OCI-LY7 (cell line): ENCODE measurements around the gene ANKRD49.

Experiments used
- EZH2phosphoT487 ChIP-seq: fragments of 200-600 bp; sonication (generic); IDR thresholded peaks from 2 replicates; pipeline ENCODE4 v1.6.1; 2018; ENCODE audit warnings: low read depth, borderline replicate concordance, mild to moderate bottlenecking, mixed run types, antibody characterized with exemption, low read length, moderate library complexity, mixed read lengths
- TF ChIP-seq, protein P1 (sequence below): fragments of 200-600 bp; sonication (generic); conservative IDR thresholded peaks from 2 replicates; pipeline ENCODE4 v1.5.1; 2014; ENCODE audit warnings: mild to moderate bottlenecking, antibody characterized with exemption, low read length, moderate library complexity, mixed read lengths

DNA sequence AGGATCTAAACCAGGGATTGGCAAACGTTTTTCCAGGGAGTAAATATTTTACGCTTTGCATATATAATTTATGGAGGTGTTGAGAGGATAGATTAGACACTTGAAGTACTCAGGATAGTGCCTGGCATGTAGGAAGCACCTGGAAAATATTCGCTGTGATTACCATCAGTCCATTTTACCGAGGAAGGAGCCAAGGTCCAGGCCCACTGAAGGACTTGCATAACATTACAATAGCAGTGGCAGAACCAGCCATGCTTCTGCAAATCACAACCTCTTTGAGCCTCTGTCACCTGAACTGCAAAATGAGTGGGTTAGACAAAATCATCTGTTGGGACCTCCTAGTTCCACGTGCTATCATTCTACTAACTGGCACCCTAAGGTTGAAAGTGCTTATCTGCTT, 55.4 kb downstream of the ANKRD49 start:
- TF ChIP-seq, protein P1, sequence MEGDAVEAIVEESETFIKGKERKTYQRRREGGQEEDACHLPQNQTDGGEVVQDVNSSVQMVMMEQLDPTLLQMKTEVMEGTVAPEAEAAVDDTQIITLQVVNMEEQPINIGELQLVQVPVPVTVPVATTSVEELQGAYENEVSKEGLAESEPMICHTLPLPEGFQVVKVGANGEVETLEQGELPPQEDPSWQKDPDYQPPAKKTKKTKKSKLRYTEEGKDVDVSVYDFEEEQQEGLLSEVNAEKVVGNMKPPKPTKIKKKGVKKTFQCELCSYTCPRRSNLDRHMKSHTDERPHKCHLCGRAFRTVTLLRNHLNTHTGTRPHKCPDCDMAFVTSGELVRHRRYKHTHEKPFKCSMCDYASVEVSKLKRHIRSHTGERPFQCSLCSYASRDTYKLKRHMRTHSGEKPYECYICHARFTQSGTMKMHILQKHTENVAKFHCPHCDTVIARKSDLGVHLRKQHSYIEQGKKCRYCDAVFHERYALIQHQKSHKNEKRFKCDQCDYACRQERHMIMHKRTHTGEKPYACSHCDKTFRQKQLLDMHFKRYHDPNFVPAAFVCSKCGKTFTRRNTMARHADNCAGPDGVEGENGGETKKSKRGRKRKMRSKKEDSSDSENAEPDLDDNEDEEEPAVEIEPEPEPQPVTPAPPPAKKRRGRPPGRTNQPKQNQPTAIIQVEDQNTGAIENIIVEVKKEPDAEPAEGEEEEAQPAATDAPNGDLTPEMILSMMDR: no peak
- no peak for TF ChIP-seq EZH2phosphoT487
